HepG2 (cell line): ENCODE results near the gene IFNAR1. TPM values are rescaled to one million over a fixed set of nuclear protein-coding genes. Genes with fewer than 3 reads are reported as not detected.

ENCODE experiments used
- IKZF4 ChIP-seq: sonication (generic); formaldehyde crosslinking; IDR thresholded peaks from 2 replicates; pipeline ENCODE4 v1.5.1; 2020; ENCODE audit warnings: borderline replicate concordance, mild to moderate bottlenecking, low read depth, missing genetic modification reagents; ENCODE audit errors: not compliant biosample characterization
- KDM5A ChIP-seq: fragments of 200-600 bp; sonication (generic); IDR thresholded peaks from 2 replicates; pipeline ENCODE4 v1.7.0; 2018; ENCODE audit warnings: antibody characterized with exemption, mild to moderate bottlenecking, low read length, borderline replicate concordance
- KMT2A ChIP-seq: sonication (generic); formaldehyde crosslinking; IDR thresholded peaks from 2 replicates; pipeline ENCODE4 v1.4.0; 2020; ENCODE audit warnings: missing genetic modification reagents
- NPAS2 ChIP-seq: sonication (generic); formaldehyde crosslinking; IDR thresholded peaks from 2 replicates; pipeline ENCODE4 v1.8.0; 2022; ENCODE audit warnings: mild to moderate bottlenecking, missing genetic modification reagents, borderline replicate concordance
- NRL ChIP-seq: sonication (generic); formaldehyde crosslinking; IDR thresholded peaks from 2 replicates; pipeline ENCODE4 v1.5.0; 2020; ENCODE audit warnings: missing genetic modification reagents, mild to moderate bottlenecking, moderate library complexity, borderline replicate concordance
- REXO4 ChIP-seq: sonication (generic); formaldehyde crosslinking; IDR thresholded peaks from 2 replicates; pipeline ENCODE4 v1.8.0; 2022; ENCODE audit warnings: missing genetic modification reagents, mild to moderate bottlenecking, borderline replicate concordance
- ZBTB21 ChIP-seq: sonication (generic); formaldehyde crosslinking; IDR thresholded peaks from 2 replicates; pipeline ENCODE4 v1.4.0; 2020; ENCODE audit warnings: missing genetic modification reagents
- ZFP82 ChIP-seq: sonication (generic); formaldehyde crosslinking; IDR thresholded peaks from 2 replicates; pipeline ENCODE4 v1.5.1; 2020; ENCODE audit warnings: mild to moderate bottlenecking, missing genetic modification reagents, borderline replicate concordance
- ZNF547 ChIP-seq: sonication (generic); formaldehyde crosslinking; IDR thresholded peaks from 2 replicates; pipeline ENCODE4 v1.5.1; 2020; ENCODE audit warnings: mild to moderate bottlenecking, missing genetic modification reagents
- ZNF660 ChIP-seq: sonication (generic); formaldehyde crosslinking; IDR thresholded peaks from 2 replicates; pipeline ENCODE4 v1.5.1; 2020; ENCODE audit warnings: mild to moderate bottlenecking, low read depth, missing genetic modification reagents, borderline replicate concordance
- polyA plus RNA-seq, 8 experiments: library from polyadenylated mRNA; depleted of rRNA in 3 of 8; stranded (reverse) in 7 of 8; unstranded in 1 of 8; fragments of >200 nt; fragmentation: Illumina TruSeq in 4 of 8; extraction: Trizol in 4 of 8; gene quantifications; 2 replicates each; pipeline versions ENCODE4 v1.2.1 to v1.2.3, GENCODE V29; 2011 to 2016; ENCODE audit warnings: low read depth in 4 of 8, missing spikeins in 1 of 8, mixed read lengths in 1 of 8; ENCODE audit not compliant: insufficient read depth in 1 of 8
- total RNA-seq, 5 experiments: library from RNA; depleted of rRNA; stranded (reverse); fragments of >200 nt; fragmentation: Illumina TruSeq; extraction: Trizol; gene quantifications; 2 replicates each; pipeline ENCODE4 v1.2.3, GENCODE V29; 2016; ENCODE audit warnings: low read depth in 1 of 5
- TF ChIP-seq, protein P1 (sequence below): sonication (generic); formaldehyde crosslinking; IDR thresholded peaks from 2 replicates; pipeline ENCODE4 v1.4.0; 2020; ENCODE audit warnings: mild to moderate bottlenecking, missing genetic modification reagents
- TF ChIP-seq, protein P2 (sequence below): sonication (generic); formaldehyde crosslinking; IDR thresholded peaks from 2 replicates; pipeline ENCODE4 v1.8.0; 2022; ENCODE audit warnings: mild to moderate bottlenecking, missing genetic modification reagents, moderate library complexity

Gene IFNAR1
- total and polyA plus RNA-seq, 2 of the 13 experiments (the other 11 are each of a cell fraction or from before 2014, with no cell fraction given) = 6.7 to 9.3 TPM

DNA sequence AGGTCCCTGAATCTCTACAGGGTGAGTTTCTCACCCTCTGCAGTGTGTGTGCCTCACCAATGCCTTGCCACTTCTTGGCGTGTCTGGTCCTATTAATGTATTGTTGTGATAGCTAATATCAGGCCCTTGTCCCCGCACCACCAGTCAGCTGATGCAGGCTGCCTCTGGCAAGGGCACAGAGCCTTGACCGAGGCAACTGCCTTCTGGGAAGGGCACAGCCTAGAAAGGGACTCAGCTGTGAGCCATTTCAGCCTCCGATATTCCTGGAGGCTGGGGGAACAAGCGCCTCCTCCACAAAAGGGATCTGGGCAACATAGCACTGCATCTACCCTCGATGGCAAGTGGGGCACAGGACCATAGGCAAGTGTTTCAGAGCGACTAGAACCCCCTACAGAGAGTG, 31.6 kb upstream of the IFNAR1 start (continued):
- TF ChIP-seq, protein P1, sequence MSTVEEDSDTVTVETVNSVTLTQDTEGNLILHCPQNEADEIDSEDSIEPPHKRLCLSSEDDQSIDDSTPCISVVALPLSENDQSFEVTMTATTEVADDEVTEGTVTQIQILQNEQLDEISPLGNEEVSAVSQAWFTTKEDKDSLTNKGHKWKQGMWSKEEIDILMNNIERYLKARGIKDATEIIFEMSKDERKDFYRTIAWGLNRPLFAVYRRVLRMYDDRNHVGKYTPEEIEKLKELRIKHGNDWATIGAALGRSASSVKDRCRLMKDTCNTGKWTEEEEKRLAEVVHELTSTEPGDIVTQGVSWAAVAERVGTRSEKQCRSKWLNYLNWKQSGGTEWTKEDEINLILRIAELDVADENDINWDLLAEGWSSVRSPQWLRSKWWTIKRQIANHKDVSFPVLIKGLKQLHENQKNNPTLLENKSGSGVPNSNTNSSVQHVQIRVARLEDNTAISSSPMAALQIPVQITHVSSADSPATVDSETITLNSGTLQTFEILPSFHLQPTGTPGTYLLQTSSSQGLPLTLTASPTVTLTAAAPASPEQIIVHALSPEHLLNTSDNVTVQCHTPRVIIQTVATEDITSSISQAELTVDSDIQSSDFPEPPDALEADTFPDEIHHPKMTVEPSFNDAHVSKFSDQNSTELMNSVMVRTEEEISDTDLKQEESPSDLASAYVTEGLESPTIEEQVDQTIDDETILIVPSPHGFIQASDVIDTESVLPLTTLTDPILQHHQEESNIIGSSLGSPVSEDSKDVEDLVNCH (CRISPR knock-in tag) = no peak
- TF ChIP-seq ZNF547 (CRISPR knock-in tag) = no peak
- no peak for TF ChIP-seq ZFP82
- TF ChIP-seq REXO4 = no peak
- TF ChIP-seq NPAS2 (CRISPR knock-in tag) = no peak
- TF ChIP-seq KDM5A = no peak
- no peak for TF ChIP-seq KMT2A (CRISPR knock-in tag)
- TF ChIP-seq ZNF660 (CRISPR knock-in tag) = no peak
- TF ChIP-seq ZBTB21 (CRISPR knock-in tag) = no peak
- TF ChIP-seq NRL (CRISPR knock-in tag) = no peak
- no peak for TF ChIP-seq IKZF4
- TF ChIP-seq, protein P2, sequence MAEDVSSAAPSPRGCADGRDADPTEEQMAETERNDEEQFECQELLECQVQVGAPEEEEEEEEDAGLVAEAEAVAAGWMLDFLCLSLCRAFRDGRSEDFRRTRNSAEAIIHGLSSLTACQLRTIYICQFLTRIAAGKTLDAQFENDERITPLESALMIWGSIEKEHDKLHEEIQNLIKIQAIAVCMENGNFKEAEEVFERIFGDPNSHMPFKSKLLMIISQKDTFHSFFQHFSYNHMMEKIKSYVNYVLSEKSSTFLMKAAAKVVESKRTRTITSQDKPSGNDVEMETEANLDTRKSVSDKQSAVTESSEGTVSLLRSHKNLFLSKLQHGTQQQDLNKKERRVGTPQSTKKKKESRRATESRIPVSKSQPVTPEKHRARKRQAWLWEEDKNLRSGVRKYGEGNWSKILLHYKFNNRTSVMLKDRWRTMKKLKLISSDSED (CRISPR knock-in tag) = no peak
